HPDE6-E6E7 (cell line): Measurements from ENCODE around the gene SHC2.
"Not testable (repeated sequence)": the region's sequence is repeated elsewhere in the genome, so short reads cannot be mapped to it uniquely, and the experiment has no call there.

Source experiments
- DNase-seq: peaks from one replicate; pipeline ENCODE4 v3.0.0; 2011; ENCODE audit warnings: missing footprints; ENCODE audit errors: extremely low spot score

SHC2 gene

DNA sequence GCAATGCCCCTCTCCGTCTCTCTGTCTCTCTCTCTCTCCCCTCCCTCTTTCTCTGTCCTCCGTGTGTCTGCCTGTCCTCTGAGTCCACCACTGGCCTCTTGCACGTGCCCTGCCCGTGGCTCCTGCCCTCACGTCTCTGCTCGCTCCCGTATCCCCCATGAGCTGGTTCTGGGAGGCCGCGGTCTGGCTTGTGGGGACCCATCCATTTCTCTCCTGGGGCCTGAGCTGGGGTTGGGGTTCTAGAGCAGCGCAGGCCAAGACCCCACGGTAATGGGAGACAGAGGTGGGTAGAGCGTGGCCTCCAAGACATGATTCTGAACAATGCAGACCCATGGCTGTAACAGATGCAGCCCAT, 70.9 kb downstream of the SHC2 start:
- no peak for DNase-seq

DNA sequence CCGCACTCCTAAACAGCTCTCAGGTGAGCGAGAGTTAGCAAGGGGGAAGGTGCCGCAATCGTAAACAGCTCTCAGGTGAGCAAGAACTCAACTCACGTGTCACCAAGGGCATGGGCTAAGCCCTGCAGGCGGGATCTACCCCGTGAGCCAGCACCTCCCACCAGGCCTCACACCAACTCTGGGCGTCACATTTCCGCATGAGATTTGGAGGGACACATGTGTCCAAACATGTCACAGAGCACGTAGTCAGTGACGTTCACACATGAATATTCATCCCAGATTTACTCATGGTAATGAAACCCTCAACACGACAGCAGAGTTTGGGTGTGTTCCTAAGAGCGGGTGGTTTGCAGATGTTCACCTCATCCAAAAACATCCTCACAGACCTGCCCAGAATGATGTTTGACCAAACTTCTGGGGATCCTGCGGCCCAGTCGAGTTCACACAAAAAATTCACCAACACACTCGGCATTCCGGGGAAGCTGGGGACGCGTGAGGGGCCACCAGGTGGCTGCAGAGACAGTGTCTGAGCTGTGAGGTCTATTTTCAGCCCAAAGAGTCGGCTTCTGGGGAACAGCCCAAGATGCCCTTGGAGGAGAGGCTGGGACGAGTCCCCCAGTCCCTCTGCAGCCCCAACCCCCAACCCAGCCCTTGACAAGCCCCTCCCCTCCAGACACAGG, 71.4 kb downstream of the SHC2 start:
- no peak for DNase-seq

DNA sequence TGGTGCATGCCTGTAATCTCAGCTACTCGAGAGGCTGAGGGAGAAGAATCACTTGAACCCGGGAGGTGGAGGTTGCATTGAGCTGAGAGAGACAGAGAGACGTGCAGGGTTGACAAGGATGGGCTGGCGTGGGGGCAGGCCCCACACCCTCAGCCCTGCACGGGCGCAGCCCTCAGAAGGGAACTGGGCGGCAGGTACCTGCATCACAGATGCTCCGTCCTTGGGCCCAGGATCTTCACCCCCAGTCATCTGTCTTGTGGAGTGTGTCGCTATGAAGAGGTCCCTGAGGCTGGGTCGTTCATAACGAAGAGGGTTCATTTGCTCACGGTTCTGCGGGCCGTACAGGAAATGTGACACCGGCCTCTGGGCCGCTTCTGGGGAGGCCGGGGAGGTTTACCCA, 72.1 kb downstream of the SHC2 start:
- no peak for DNase-seq

DNA sequence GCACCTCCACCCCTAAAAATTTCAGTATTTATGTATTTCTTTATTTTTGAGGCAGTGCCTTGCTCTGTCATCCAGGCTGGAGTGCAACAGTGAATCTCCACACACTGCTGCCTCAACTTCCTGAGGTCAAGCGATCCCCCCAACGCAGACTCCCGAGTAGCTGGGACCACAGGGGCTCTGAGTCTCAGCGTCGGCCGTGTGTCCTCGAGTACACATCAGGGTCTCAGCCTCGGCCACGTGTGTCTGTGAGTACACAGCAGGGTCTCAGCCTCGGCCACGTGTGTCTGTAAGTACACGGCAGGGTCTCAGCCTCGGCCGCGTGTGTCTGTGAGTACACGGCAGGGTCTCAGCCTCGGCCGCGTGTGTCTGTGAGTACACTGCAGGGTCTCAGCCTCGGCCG, 73.1 kb downstream of the SHC2 start:
- no peak for DNase-seq

DNA sequence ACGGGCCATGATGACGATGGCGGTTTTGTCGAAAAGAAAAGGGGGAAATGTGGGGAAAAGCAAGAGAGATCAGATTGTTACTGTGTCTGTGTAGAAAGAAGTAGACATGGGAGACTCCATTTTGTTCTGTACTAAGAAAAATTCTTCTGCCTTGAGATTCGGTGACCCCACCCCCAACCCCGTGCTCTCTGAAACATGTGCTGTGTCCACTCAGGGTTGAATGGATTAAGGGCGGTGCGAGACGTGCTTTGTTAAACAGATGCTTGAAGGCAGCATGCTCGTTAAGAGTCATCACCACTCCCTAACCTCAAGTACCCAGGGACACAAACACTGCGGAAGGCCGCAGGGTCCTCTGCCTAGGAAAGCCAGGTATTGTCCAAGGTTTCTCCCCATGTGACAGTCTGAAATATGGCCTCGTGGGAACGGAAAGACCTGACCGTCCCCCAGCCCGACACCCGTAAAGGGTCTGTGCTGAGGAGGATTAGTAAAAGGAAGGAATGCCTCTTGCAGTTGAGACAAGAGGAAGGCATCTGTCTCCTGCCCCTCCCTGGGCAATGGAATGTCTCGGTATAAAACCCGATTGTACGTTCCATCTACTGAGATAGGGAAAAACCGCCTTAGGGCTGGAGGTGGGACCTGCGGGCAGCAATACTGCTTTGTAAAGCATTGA, 74.1 kb downstream of the SHC2 start:
- not testable (repeated sequence) for DNase-seq

DNA sequence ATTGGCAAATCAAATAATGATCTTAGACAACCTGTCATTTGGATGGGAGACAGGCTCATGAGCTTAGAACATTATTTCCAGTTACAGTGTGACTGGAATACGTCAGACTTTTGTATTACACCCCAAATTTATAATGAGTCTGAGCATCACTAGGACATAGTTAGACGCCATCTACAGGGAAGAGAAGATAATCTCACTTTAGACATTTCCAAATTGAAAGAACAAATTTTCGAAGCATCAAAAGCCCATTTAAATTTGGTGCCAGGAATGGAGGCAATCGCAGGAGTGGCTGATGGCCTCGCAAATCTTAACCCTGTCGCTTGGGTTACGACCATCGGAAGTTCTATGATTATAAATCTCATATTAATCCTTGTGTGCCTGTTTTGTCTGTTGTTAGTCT, 74.6 kb downstream of the SHC2 start:
- DNase-seq, result not testable (repeated sequence)

DNA sequence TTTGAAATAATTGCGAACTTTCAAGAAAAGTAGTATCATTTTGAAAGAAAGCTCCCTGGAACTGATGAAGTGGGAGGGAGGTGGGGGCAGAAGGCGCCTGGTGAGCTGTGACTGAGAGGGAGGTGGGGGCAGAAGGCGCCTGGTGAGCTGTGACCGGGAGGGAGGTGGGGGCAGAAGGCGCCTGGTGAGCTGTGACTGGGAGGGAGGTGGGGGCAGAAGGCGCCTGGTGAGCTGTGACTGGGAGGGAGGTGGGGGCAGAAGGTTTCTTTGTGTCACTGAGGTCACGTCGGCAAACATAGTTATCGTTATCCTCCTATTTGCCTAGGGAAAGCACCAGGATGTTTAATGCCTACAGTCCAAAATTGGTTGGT, 76.0 kb downstream of the SHC2 start:
- DNase-seq, result no peak

DNA sequence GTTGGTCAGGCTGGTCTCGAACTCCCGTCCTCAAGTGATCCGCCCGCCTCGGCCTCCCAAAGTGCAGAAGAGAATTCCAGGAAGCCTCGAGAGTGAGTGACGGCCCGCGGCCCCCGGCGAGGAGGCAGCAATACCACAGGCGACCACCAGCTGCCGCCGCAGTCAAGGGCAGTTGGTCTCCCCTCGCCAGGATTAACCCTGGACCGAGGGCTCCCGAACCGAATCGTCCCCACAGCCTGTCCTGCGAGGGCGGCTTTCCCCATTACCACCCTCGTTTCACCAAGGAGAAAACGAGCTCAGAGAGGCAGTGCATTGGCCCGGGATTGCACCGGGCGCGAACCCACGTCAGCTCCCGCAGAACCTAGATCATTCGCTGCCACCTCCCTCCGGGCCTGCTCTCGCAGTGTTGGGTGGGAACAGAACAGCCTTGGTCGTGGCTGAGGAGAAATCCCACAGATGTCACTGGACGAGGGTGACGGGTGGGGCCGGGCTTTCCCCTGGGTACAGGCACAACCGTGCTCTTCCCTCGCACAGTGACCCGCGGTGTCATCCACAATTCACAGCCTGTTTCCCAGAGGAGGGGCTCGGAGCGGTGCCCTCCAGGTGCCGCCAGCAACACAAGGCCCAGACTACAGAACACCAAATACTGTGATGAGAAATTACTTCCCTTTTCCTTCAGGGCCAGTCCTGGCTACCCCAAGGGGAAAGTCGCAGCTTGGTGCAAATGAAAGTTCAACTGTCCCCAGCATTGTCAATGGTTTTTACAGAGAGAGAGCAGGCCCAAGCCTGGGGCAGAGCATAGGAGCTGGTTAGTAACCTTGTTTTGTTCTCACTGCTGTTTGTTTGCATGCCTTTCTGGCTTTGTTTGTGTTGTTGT, 76.7 kb downstream of the SHC2 start:
- DNase-seq, result no peak

DNA sequence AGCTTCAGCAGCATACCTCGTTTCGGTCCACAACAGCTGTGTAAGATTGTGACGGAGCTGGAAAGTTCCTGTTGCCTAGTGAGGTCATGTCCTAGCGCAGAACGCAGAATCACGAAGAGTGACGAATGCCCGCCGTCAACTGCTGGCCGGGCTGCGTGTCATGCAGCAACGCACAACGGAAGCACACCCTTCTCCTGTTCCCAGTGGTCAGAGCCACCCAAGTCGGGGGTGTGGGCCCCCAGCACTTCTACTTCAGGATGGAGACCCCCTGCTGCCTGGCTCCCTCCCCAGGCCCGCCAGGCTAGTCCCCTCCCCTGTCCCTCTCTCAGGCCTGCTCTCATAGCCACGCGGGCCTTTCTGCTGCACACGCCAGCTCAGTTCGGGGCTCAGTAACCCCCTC, 77.8 kb downstream of the SHC2 start:
- no peak for DNase-seq

DNA sequence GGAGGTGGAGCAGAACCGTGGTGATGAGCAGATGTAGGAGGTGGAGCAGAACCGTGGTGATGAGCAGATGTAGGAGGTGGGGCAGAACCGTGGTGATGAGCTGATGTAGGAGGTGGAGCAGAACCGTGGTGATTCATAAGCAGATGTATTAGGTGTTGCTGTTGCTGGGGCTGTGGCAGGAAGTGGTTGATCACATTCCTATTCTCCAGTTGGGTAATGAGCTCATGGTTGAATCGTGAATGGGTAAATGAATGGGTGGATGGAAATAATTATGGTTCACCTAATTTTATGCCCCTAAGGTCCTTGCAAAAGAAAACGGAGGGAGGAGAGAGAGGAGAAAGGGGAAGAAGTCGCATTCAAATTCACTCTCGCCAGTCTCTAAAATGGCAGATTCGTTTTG, 78.3 kb downstream of the SHC2 start:
- not testable (repeated sequence) for DNase-seq

DNA sequence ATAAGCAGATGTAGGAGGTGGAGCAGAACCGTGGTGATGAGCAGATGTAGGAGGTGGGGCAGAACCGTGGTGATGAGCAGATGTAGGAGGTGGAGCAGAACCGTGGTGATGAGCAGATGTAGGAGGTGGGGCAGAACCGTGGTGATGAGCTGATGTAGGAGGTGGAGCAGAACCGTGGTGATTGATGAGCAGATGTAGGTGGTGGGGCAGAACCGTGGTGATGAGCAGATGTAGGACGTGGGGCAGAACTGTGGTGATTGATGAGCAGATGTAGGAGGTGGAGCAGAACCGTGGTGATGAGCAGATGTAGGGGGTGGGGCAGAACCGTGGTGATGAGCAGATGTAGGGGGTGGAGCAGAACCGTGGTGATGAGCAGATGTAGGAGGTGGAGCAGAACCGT, 78.9 kb downstream of the SHC2 start:
- not testable (repeated sequence) for DNase-seq

DNA sequence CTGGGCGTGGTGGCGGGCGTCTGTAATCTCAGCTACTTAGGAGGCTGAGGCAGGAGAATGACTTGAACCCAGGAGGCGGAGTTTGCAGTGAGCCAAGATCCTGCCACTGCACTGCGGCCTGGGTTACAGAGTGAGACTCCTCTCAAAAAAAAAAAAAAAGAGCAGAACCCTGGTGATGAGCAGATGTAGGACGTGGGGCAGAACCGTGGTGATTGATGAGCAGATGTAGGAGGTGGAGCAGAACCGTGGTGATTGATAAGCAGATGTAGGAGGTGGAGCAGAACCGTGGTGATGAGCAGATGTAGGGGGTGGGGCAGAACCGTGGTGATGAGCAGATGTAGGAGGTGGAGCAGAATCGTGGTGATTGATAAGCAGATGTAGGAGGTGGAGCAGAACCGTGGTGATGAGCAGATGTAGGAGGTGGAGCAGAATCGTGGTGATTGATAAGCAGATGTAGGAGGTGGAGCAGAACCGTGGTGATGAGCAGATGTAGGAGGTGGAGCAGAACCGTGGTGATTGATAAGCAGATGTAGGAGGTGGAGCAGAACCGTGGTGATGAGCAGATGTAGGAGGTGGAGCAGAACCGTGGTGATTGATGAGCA, 80.1 kb downstream of the SHC2 start:
- not testable (repeated sequence) for DNase-seq

DNA sequence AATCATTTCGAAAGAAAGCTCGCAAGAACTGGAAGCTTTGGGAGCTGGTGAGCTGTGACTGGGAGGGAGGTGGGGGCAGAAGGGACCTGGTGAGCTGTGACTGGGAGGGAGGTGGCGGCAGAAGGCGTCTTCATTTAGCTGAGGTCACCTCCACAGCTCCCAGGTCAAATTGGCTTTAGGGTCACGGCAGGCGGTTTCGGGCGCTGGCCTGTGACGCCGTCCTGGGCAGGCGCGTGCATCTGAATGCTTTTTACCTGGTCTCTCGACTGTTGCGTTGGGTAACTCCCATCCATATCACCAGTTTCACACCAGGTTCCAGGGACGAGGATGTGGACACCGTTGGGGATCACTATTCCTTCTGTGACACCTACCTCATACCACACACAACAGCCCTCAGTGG, 81.0 kb downstream of the SHC2 start:
- no peak for DNase-seq

DNA sequence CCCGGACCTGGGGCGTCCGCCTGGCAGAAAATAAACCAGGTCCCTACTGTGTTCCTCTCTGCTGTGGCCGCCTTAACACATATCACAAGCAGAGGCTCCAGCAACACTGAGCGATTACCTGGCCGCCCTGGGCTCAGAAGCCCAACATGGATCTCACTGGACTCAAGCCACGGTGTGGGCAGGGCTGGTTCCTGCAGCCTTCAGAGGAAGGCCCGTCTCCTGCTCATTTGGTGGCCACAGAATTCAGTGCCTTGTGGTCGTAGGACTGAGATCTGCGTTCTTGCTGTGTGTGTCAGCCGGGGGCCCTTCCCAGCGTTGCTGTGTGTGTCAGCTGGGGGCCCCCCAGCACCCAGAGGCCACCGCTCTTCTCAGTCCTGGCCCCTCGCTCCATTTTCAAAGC, 82.1 kb downstream of the SHC2 start:
- no peak for DNase-seq

DNA sequence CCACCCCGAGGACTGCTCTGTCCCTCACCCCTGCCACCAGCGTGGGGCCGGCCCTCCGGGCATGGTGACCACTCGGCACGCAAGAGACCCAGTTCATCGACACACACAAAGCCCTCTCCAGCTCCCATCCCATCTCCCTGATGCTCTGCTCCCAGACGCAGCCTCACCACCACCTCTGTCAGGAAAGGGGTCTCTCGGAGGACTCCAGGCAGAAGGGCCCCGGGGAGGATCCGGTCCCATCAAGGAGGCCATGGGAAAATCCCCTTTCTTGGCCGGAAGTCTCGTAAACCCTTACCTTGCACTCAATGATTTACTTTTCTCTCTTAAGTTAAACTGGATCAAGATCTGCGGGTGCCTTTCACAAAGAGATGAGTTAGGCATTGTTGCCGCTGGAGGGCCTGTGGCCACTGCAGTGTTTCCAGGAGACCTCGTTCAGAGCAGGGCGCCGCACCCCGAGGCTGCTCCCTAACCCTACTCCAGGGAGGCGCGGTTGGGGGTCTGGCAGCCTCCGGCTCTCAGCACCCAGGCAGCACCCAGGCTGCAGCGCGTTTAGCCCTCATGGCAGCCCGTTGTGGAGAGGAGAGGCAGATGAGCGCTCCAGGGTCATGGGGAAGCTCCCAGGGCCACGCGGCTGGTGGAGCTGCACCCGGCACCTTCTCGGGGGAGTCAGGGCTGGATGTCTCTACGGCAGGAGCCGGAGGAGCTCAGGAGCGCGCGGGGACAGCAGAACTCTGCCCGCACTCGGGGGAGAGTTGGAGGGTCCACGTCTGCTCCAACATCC, 82.8 kb downstream of the SHC2 start:
- DNase-seq, result no peak

DNA sequence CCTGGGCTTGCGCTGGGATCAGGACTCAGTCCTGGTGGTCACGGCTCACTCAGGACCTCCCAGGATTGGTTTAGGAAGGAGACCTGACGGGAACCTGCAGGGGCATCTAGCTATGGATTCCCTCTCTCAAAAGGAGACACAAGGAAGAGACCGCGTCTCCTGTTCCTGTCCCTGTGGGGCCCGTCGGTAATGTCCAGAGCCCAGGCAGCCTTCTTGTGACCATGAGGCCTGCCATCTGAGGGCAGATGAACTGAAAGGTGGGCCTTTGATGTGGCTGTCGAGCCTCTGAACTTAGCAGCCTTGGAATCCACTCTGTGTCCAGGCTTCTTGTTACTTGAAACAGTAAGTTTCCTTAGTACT, 84.7 kb downstream of the SHC2 start:
- no peak for DNase-seq

DNA sequence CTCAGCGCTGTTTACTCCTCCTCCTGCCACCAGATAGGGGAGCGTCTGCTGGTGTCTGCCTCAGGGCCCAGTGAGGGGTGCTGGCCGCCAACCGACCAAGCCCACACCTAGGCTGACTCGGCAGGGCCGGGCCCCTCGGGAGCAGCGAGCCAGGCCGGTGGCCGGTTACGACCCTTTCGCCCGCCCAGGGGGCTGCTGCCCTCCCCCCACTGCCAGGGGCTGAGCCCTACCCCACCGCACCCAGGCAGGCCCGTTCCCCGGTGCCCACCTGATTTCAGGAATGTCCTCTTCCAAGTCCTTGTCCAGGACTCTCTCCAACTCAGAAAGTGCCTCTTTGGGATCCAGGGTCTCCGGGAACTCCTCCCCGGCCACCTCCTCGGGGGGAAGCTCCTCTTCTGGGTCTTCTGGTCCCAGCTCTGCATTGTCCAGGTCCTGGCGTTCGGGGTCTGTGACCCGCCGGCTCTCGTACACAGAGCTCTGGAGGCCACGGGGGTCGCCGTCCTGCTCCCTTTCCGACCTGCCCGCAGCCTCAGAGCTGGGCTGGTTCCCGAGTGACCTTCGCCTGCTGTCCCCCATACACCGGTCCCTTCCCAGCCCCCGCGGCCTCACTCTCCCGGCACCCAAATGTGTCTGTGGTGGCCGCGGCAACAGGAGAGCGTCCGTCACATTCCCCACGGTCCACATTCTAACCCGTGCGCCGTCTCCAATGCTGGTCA, 85.3 kb downstream of the SHC2 start:
- no peak for DNase-seq

DNA sequence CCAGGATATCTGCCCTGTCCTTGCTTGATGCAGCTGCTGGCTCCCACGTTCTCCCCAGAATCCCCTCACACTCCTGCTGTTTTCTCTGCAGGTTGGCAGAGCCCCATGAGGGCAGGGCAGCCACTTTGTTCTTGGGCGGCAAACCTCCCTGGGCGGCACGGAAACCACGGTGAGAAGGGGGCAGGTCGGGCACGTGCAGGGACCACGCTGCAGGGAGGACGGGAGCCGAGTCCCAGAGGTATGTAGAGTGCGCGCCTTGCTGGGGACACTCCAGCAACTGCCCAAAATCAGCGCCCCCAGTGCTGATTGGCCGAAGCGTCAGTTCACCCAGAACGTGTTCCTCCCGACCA, 86.0 kb downstream of the SHC2 start:
- DNase-seq, result no peak

DNA sequence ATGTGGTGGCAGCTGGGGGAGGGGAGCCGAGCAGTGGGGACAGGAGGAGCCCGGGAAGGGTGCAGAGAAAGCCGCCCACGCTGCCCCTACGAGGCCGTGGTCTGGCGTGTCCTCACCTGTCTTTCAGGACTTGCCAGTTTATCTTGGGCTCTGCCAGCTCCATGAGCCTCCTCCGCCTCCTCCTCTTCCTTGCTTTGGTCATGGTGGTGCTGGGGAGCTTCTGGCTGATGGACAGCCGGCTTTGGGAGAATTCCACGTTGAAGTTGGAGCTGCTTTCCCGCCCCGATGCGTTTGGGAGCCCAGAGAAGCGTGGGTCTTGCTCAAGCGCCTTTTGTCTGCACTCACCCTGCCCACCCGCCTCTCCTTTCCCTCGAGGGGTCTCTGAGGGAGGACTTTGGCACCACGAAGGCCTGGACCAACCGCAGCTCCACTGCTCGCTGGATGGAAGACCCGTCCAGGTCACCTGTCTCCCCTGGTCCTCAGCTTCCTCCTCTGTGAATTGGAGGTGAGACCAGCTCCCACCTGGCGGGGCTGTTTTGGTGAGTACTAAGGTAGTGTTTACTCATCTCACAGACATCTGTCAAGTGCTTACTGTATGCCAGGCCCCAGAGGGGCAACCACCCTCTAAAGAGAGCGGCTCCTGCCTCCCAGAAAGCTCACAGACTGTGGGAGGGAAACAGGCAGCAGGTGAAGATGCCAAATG, 86.5 kb downstream of the SHC2 start:
- peak; percentile 20 for DNase-seq

DNA sequence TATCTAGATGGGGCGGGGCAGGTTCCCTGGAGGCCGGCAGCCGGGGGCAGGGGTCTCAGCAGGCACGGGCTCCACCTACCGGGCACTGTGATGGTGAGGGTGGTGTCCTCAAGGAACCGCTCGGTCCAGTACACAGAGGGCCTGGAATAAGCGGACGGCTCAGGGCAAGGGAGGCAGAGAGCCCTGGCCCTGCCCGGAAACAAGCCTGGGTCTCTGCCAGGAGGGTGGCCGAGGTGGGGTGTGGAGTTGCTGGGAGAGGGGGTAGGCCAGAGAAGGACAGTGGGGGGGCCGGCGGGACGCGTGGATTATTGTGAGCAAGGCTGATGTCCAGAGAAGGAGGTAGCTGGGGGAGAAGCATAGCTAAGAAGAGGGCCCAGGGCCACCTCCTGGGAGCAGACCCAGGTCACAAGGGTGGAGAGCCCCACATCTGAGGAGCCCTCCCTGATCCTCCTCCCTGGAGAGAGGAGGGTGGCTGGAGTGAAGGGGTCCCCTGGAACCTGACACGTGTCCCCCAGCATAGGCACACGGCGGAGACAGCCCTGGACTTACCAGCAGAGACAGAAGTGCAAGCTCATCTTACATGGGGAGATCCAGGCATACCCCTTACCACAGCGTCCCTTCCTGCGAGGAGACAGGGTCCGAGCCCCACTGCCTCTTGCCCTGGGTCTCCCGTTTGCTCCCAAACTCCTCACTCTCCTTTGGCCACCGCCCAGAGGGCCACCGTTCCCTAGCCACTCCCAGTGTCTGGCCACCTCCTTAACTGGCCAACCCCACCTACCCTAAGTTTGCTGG, 87.2 kb downstream of the SHC2 start:
- no peak for DNase-seq
